B cell (primary cell): ENCODE results near the gene PAF1. TPM values are rescaled to one million over a fixed set of nuclear protein-coding genes. Genes with fewer than 3 reads are reported as not detected.
A peak's percentile ranks its signal among the peaks of the same experiment; 100 is the strongest.

Experiments used
- ATAC-seq: fragments of 200-7000 bp; cut with Tn5 transposase; one replicate; pipeline ENCODE4 v1.10.0; 2021; ENCODE audit warnings: low read depth, mild to moderate bottlenecking, moderate number of reproducible peaks, moderate library complexity
- CTCF ChIA-PET: fragments of 350-600 bp; sonication (Branson Sonifier 250); formaldehyde crosslinking; loops from one replicate; lab custom pipeline; 2021; ENCODE audit warnings: antibody characterized with exemption, inconsistent platforms; lab: Charles Lee
- POLR2A ChIA-PET: fragments of 350-600 bp; sonication (Branson Sonifier 250); formaldehyde crosslinking; loops from one replicate; lab custom pipeline; 2021; ENCODE audit warnings: antibody characterized with exemption; lab: Charles Lee
- DNase-seq: peaks from one replicate; pipeline ENCODE4 v3.0.0; 2013
- H2AFZ ChIP-seq: 2 replicates; pipeline ENCODE4 v1.6.1; 2012; ENCODE audit warnings: mild to moderate bottlenecking, low read depth, low read length; ENCODE audit not compliant: insufficient read depth, poor library complexity, severe bottlenecking
- H3K27ac ChIP-seq, 2 donors: 1 replicate in 1 of 2; 2 replicates in 1 of 2; pipeline ENCODE4 v1.5.1; 2012 to 2013; ENCODE audit warnings: low read length in 2 of 2, mild to moderate bottlenecking in 2 of 2, moderate library complexity in 1 of 2
- H3K27me3 ChIP-seq, 4 experiments: fragments of 200-600 bp in 1 of 4; sonication (generic) in 1 of 4; replicated peaks in 1 of 4; 1 replicate in 2 of 4; 2 replicates in 2 of 4; pipeline versions ENCODE4 v1.6.1 to v1.7.0; 2013 to 2016; ENCODE audit warnings: low read length in 3 of 4, mild to moderate bottlenecking in 2 of 4, mixed read lengths in 1 of 4, moderate library complexity in 1 of 4; ENCODE audit not compliant: insufficient read depth in 4 of 4, control insufficient read depth in 3 of 4; ENCODE audit errors: control extremely low read depth in 1 of 4
- H3K36me3 ChIP-seq, 2 experiments: replicated peaks in 1 of 2; 1 replicate in 1 of 2; 2 replicates in 1 of 2; pipeline versions ENCODE4 v1.6.1 to v1.7.1; 2013; ENCODE audit warnings: low read length in 1 of 2; ENCODE audit not compliant: insufficient read depth in 2 of 2, control insufficient read depth in 1 of 2; ENCODE audit errors: control extremely low read depth in 1 of 2, extremely low read depth in 1 of 2
- H3K4me1 ChIP-seq, 2 donors: fragments of 200-600 bp in 1 of 2; sonication (generic) in 1 of 2; 1 replicate in 1 of 2; 2 replicates in 1 of 2; pipeline versions ENCODE4 v1.5.1 to v1.6.1; 2013 to 2017; ENCODE audit warnings: low read length in 2 of 2; ENCODE audit not compliant: control insufficient read depth in 2 of 2, insufficient read depth in 2 of 2
- H3K4me2 ChIP-seq: replicated peaks from 2 replicates; pipeline ENCODE3; 2012; ENCODE audit warnings: mild to moderate bottlenecking, low read depth, low read length; ENCODE audit not compliant: poor library complexity, severe bottlenecking
- H3K4me3 ChIP-seq, 5 experiments: fragments of 200-600 bp in 1 of 5; sonication (generic) in 1 of 5; 1 replicate in 3 of 5; 2 replicates in 2 of 5; pipeline versions ENCODE4 v1.5.1 to v1.7.0; 2011 to 2016; ENCODE audit warnings: low read length in 4 of 5, mild to moderate bottlenecking in 4 of 5, low read depth in 2 of 5, control low read depth in 1 of 5, moderate library complexity in 1 of 5; ENCODE audit not compliant: insufficient read depth in 1 of 5; ENCODE audit errors: control extremely low read depth in 1 of 5, extremely low read depth in 1 of 5
- H3K79me2 ChIP-seq: fragments of 200-600 bp; sonication (generic); one replicate; pipeline ENCODE4 v1.6.0; 2016; ENCODE audit warnings: low read length; ENCODE audit not compliant: control insufficient read depth, insufficient read depth
- H3K9ac ChIP-seq: fragments of 200-600 bp; sonication (generic); 2 replicates; pipeline ENCODE4 v1.6.1; 2017; ENCODE audit warnings: mild to moderate bottlenecking, low read length, moderate library complexity
- H3K9me3 ChIP-seq, 3 donors: one replicate each; pipeline versions ENCODE4 v1.6.1 to v1.7.1; 2013; ENCODE audit warnings: low read length in 2 of 3; ENCODE audit not compliant: control insufficient read depth in 2 of 3, insufficient read depth in 1 of 3; ENCODE audit errors: control extremely low read depth in 1 of 3
- H4K20me1 ChIP-seq: 2 replicates; pipeline ENCODE4 v1.6.0; 2012; ENCODE audit warnings: mild to moderate bottlenecking, low read length; ENCODE audit not compliant: insufficient read depth, control insufficient read depth, poor library complexity, severe bottlenecking
- H3K27ac Mint-ChIP-seq: one replicate; pipeline ENCODE4 v1.8.0; 2021; ENCODE audit warnings: mixed read lengths
- H3K27me3 Mint-ChIP-seq: one replicate; pipeline ENCODE4 v1.8.0; 2021; ENCODE audit warnings: mixed read lengths
- H3K4me1 Mint-ChIP-seq: one replicate; pipeline ENCODE4 v1.8.0; 2021; ENCODE audit warnings: mixed read lengths
- H3K4me3 Mint-ChIP-seq: one replicate; pipeline ENCODE4 v1.8.0; 2021; ENCODE audit warnings: mixed read lengths
- H3K9me3 Mint-ChIP-seq: one replicate; pipeline ENCODE4 v1.8.0; 2022; ENCODE audit warnings: mixed read lengths; ENCODE audit not compliant: insufficient read depth
- CTCF ChIP-seq: fragments of 200-600 bp; IDR thresholded peaks from one replicate; pipeline ENCODE4 v1.8.0; 2022; ENCODE audit warnings: antibody characterized with exemption, mild to moderate bottlenecking
- EZH2 ChIP-seq: IDR thresholded peaks from 2 replicates; pipeline ENCODE4 v1.6.1; 2012; ENCODE audit warnings: borderline replicate concordance, low read depth, mild to moderate bottlenecking, moderate library complexity, low read length; ENCODE audit not compliant: insufficient read depth, poor library complexity, severe bottlenecking
- WGBS: methylation state at CpG from one replicate; pipeline ENCODE4 v1.1.5; 2013; ENCODE audit warnings: missing lambda C conversion rate; ENCODE audit not compliant: insufficient coverage; 5-methylcytosine and 5-hydroxymethylcytosine counted together
- intact Hi-C: fragments of 100-400 bp; cut with micrococcal nuclease; formaldehyde crosslinking; loops from one replicate; pipeline ENCODE4 v1.10.0; 2022
- polyA plus RNA-seq: library from polyadenylated mRNA; depleted of rRNA; stranded (reverse); fragments of >200 nt; gene quantifications from 2 replicates; pipeline ENCODE4 v1.2.3, GENCODE V29; 2012
- total RNA-seq, 2 donors: library from RNA; stranded (reverse); fragments of 120-200 nt in 1 of 2; gene quantifications; 1 replicate in 1 of 2; 2 replicates in 1 of 2; pipeline versions ENCODE4 v1.2.3 to v1.2.4, GENCODE V29; 2013 to 2022

PAF1 gene
- total and polyA plus RNA-seq, 2 donors (not counting 1 experiment from before 2014, with no cell fraction given) = 59.9 to 387 TPM

- WGBS = 65% methylated on average over 14 of the region's 25 CpGs
- ChIA-PET POLR2A (interaction anchor here (0.7 kb wide), 2 partner anchors 8 to 131 kb away, joined by 5 to 8 read pairs; no protein-coding TSS in a partner anchor), CTCF (interaction anchor here (0.7 kb wide), 1 partner anchor 19 kb away, joined by 3 read pairs; the partner anchor contains the start of gene PLEKHG2)
- no peaks in the 10 kb centered on the region for H3K27me3 Mint-ChIP-seq
- Histone ChIP-seq H3K4me1 (peaks cover 17 to 25% of the 10 kb centered on the region in 2 donors), H3K79me2 (peaks cover 33% of the 10 kb centered on the region), H3K27me3 (no peaks in the 10 kb centered on the region), H3K36me3 (peaks cover 7 to 37% of the 10 kb centered on the region in 2 experiments), H3K27ac (peak overlapping the region; percentile 9 to 63), H3K4me3 (no peak overlapping the region), H3K9me3 (no peaks in the 10 kb centered on the region), H3K9ac (no peak overlapping the region), H2AFZ (no peak overlapping the region), H4K20me1 (peaks cover 34% of the 10 kb centered on the region), H3K4me2 (no peak overlapping the region)
- H3K4me1 Mint-ChIP-seq = peaks cover 35% of the 10 kb centered on the region
- intact Hi-C loops = loop anchor here (2.0 kb wide), 1 partner anchor 14 kb away; the partner anchor contains the start of gene SUPT5H
- peak overlapping the region; percentile 94 for H3K27ac Mint-ChIP-seq
- peak overlapping the region; percentile 71 for H3K4me3 Mint-ChIP-seq
- DNase-seq (peak; percentile 63), ATAC-seq (peak; percentile 69)
- no peaks in the 10 kb centered on the region for H3K9me3 Mint-ChIP-seq
- TF ChIP-seq EZH2 = no peak
- TF ChIP-seq CTCF = no peak
Measured at GRCh38 chr19:39430675-39431593, 40.0 kb upstream of the PAF1 start.
